Measurements from ENCODE around the gene C4orf36. TPM values are rescaled to one million over a fixed set of nuclear protein-coding genes. Genes with fewer than 3 reads are reported as not detected.

Gene C4orf36, protein sequence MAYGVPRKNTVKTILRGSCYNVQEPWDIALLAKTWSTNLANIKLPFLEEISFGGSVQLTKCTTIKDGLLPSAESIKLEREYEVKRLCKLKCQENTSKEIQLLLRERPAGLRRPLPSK
- not detected for total RNA-seq
- polyA plus RNA-seq (2013, experiment 1 of 2): not detected
- polyA plus RNA-seq (2013, experiment 2 of 2): not detected
- 0 to 0.48 (median 0) reads per million in 172 experiments for total RNA-seq

DNA sequence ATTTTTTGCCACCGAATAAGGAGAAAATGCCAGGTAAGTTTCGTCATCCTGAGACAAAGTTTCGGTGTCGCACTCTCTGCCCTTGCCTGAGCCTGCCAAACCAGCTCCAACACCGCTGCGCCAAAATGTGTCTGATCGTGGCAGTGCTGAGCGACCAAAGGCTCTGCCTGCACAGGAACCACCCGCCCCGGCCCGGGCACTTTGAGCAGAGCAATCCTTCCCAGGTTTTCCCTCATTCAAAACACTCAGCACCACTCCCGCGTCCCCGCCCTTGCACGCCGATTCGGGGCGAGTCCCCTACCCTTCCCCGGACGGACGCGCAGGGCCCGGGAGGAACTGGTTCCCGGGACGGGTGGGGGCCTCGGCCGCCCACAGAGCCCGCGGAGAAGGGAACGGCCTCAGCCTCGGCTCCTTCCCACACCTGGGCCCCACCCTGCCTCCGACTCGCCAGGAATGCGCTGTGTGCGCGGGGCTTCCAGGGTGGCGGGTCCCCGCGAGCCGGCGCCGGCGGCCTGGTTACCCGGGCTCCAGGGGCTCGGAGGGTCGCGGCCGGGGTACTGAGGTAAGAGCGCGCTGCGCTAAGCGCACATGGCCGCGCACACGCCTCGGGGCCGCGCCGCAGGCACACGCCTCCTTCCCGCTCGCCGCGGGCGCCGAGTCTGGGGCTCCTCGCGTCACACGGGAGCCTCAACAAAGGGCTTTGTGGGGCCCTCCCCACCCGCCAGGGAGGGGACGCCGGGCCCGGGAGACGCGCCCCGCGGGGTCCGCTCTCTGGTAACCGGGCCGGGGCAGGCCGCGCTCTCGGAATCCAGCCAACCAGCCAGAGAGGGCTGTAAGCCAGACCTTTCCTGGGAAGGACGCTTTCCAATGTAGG, at the start of gene C4orf36:
C4orf36 (minus strand) TSS at position 661 of the 874 bp plus-strand sequence. CDS start 902 bp downstream, outside the sequence.
- H3K27me3 Mint-ChIP-seq: peaks cover 33% of the 10 kb centered on the region
- Histone ChIP-seq H3K4me1 (ENCODE audit: insufficient read depth, low read length) (peaks cover 9% of the 10 kb centered on the region), H3K4me3 (ENCODE audit: low read length) (peak within 1 kb of the TSS; percentile 55), H3K27me3 (ENCODE audit: control insufficient read depth in 1 of 2, insufficient read depth in 2 of 2, low read length in 2 of 2) (peaks cover 2 to 19% of the 10 kb centered on the region in 2 experiments), H3K9me3 (ENCODE audit: control insufficient read depth in 1 of 2, insufficient read depth in 1 of 2, low read length in 2 of 2) (no peaks in the 10 kb centered on the region), H3K36me3 (ENCODE audit: insufficient read depth, low read length) (no peaks in the 10 kb centered on the region), H3K27ac (ENCODE audit: low read depth in 1 of 2, low read length in 2 of 2) (no peak within 1 kb of the TSS)
- H3K27ac Mint-ChIP-seq: no peak within 1 kb of the TSS
- intact Hi-C loops (cut with DNase I, micrococcal nuclease): loop anchor here in 1 of 2 experiments (10.0 kb wide), 1 partner anchor 1807 kb away; no protein-coding TSS in a partner anchor
- H3K9me3 Mint-ChIP-seq: no peaks in the 10 kb centered on the region
- CTCF ChIA-PET: interaction anchor here (1.2 kb wide), 1 partner anchor 393 kb away, joined by 4 read pairs; no protein-coding TSS in a partner anchor
- peak; percentile 63 for ATAC-seq (ENCODE audit: poor library complexity)
- peak in 10 of 14 experiments; percentile 4 to 56 (median 19) for DNase-seq
- TF ChIP-seq, protein P1, sequence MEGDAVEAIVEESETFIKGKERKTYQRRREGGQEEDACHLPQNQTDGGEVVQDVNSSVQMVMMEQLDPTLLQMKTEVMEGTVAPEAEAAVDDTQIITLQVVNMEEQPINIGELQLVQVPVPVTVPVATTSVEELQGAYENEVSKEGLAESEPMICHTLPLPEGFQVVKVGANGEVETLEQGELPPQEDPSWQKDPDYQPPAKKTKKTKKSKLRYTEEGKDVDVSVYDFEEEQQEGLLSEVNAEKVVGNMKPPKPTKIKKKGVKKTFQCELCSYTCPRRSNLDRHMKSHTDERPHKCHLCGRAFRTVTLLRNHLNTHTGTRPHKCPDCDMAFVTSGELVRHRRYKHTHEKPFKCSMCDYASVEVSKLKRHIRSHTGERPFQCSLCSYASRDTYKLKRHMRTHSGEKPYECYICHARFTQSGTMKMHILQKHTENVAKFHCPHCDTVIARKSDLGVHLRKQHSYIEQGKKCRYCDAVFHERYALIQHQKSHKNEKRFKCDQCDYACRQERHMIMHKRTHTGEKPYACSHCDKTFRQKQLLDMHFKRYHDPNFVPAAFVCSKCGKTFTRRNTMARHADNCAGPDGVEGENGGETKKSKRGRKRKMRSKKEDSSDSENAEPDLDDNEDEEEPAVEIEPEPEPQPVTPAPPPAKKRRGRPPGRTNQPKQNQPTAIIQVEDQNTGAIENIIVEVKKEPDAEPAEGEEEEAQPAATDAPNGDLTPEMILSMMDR (IDR thresholded peaks at IDR 0.05): no peak
- H3K4me1 Mint-ChIP-seq (ENCODE audit: low read depth): peaks cover 3% of the 10 kb centered on the region
- POLR2A ChIA-PET: interaction anchor here (0.6 kb wide), 1 partner anchor 174 kb away, joined by 5 read pairs; no protein-coding TSS in a partner anchor
- H3K4me3 Mint-ChIP-seq: peak within 1 kb of the TSS; percentile 84
- no peaks in the 10 kb centered on the region for H3K36me3 Mint-ChIP-seq (ENCODE audit: low read depth)

DNA sequence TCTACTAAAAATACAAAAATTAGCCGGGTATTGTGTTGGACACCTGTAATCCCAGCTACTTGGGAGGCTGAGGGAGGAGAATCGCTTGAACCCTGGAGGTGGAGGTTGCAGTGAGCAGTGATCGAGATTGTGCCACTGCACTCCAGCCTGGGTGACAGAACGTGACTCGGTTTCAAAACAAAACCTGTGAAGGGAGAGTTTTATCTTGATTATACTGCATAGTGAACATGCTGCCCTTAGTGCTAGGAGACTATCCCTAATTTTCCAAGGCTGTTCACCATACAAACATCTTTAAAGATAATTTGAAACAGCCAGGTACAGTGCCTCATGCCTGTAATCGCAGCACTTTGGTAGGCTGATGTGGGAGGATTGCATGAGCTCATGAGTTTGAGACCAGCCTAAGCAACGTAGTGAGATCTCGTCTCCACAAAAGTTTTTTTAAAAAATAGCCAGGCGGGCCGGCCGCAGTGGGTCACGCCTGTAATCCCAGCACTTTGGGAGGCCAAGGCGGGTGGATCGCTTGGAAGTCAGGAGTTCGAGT, 48.8 kb upstream of the C4orf36 start:
- H3K4me3 Mint-ChIP-seq: no peak overlapping the region
- no peaks in the 10 kb centered on the region for H3K9me3 Mint-ChIP-seq

More for the DNA sequence above, 48.8 kb upstream of the C4orf36 start:
- ATAC-seq (ENCODE audit: poor library complexity) (no peak), DNase-seq (no peak)
- TF ChIP-seq, protein P1 (IDR thresholded peaks at IDR 0.05): no peak
- Histone ChIP-seq H3K36me3 (ENCODE audit: insufficient read depth, low read length) (no peaks in the 10 kb centered on the region), H3K27me3 (ENCODE audit: control insufficient read depth in 1 of 2, insufficient read depth in 2 of 2, low read length in 2 of 2) (no peaks in the 10 kb centered on the region), H3K27ac (ENCODE audit: low read depth in 1 of 2, low read length in 2 of 2) (no peak overlapping the region), H3K9me3 (ENCODE audit: control insufficient read depth in 1 of 2, insufficient read depth in 1 of 2, low read length in 2 of 2) (no peaks in the 10 kb centered on the region), H3K4me1 (ENCODE audit: insufficient read depth, low read length) (peaks cover 41% of the 10 kb centered on the region), H3K4me3 (ENCODE audit: low read length) (no peak overlapping the region)
- ChIA-PET CTCF (no interaction called here), POLR2A (interaction anchor here (13.4 kb wide), 1 partner anchor 65 kb away, joined by 351 read pairs; no protein-coding TSS in a partner anchor)
- intact Hi-C loops (cut with DNase I, micrococcal nuclease): no loop called here
- Mint-ChIP-seq H3K36me3 (ENCODE audit: low read depth) (peaks cover under 1% of the 10 kb centered on the region), H3K27ac (no peak overlapping the region), H3K4me1 (ENCODE audit: low read depth) (peaks cover 67% of the 10 kb centered on the region), H3K27me3 (no peaks in the 10 kb centered on the region)
